GM11168 (cell line): ENCODE measurements around the gene PDE6B.

ENCODE experiments used
- in situ Hi-C: fragments of 300-500 bp; cut with MboI; formaldehyde crosslinking; loops from one replicate; pipeline ENCODE4 v1.12.0; 2022; ENCODE audit warnings: low sequenced_read_pairs; ENCODE audit not compliant: unreplicated experiment

The PDE6B gene

DNA sequence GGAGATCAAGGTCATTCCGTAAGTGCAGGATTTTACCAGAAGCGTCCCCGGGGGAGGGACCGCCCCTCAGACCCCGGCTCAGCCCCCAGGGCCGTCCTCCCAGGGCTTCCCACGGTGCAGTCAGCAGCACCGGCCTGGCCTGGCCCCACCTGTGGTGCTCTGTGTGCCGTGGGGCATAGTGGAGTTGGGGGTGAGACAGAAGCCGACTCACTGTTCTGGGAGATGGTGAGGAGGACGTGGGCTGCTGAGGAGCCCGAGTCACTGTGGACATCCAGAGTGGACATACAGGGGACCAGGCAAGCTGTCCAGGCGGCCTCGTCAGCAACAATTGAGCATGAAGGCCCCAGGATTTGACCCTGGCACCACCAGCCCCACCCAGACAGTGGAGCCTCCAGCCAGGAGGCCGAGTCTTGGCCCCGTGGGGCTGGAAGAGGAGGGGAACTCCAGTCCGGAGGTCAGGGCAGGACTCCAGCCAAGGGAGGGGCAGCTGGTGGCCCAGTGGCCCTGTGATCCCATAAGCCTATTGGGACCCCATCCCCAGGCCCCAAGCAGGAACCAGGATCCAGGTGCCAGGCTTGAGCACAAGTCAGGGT, 29.6 kb downstream of the PDE6B start:
- in situ Hi-C loops, result no loop called here

DNA sequence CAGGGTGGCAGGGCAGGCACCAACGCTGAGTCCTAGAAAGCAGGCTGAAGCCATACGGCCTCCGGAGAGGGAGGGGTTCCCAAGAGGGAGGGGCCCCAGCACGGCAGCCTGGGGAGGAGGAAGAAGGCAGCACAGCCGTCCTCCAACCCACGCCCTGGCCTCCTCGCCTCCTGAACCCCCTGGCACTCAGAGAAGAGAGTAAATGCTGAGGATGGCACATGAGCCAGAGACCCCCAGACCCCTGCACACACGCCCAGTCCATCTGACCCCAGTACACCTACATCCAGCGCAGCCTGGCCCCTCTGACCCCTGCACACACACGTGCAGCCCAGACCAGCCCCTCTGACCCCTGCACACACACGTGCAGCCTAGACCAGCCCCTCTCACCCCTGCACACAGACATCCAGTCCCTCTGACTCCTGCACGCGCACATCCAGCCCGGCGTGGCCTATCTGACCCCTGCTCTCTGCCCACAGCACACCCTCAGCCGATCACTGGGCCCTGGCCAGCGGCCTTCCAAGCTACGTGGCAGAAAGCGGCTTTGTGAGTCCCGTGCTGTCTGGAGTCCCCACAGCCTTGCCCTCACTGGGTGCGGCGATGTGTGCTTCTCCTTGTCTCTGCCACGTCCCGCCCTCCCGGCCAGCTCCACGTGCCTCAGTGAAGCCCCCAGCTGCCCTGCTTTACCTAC, 30.2 kb downstream of the PDE6B start:
- in situ Hi-C loops, result no loop called here

DNA sequence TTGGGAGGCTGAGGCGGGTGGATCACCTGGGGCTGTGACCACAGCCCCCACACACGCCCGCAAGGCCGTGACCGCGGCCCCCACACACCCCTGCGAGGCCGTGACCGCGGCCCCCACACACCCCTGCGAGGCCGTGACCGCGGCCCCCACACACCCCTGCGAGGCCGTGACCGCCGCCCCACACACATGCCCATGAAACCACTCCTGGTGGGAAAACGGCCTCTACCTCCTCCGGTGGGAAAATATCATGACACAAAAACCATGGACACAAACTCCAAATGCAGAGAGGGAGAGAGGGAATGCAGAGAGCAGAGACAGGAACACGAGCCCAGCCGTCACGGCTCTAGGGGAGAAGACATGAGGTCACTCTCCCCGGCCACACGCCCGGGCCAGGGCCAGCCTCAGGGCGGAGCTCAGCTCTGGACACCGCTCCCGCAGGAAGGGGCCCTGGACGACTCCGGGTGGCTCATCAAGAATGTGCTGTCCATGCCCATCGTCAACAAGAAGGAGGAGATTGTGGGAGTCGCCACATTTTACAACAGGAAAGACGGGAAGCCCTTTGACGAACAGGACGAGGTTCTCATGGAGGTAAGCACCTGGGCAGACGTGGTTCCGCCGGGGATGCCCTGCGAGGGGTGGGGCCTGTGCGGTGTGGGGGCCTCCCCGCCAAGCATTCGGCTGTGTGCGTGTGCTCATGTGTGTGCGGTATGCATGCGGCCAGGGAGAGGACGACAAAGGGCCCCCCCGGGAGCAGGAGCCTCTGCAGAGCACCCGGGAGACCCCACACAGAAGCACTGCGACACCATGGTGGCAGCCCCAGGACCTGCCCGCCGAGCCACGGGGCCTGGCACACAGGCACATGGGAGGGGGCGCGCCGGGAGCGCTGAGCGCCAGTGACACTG, 31.3 kb downstream of the PDE6B start:
- in situ Hi-C loops, result no loop called here

DNA sequence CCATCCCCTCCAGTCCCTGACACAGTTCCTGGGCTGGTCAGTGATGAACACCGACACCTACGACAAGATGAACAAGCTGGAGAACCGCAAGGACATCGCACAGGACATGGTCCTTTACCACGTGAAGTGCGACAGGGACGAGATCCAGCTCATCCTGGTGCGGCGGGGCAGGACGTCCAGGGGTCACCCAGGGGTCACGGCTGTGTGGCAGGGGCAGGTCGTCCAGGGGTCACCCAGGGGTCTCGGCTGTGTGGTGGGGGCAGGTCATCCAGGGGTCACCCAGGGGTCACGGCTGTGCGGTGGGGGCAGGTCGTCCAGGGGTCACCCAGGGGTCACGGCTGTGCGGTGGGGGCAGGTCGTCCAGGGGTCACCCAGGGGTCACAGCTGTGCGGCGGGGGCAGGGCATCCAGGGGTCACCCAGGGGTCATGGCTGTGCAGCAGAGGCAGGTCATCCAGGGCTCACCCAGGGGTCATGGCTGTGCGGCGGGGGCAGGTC, 32.0 kb downstream of the PDE6B start:
- in situ Hi-C loops, result no loop called here

DNA sequence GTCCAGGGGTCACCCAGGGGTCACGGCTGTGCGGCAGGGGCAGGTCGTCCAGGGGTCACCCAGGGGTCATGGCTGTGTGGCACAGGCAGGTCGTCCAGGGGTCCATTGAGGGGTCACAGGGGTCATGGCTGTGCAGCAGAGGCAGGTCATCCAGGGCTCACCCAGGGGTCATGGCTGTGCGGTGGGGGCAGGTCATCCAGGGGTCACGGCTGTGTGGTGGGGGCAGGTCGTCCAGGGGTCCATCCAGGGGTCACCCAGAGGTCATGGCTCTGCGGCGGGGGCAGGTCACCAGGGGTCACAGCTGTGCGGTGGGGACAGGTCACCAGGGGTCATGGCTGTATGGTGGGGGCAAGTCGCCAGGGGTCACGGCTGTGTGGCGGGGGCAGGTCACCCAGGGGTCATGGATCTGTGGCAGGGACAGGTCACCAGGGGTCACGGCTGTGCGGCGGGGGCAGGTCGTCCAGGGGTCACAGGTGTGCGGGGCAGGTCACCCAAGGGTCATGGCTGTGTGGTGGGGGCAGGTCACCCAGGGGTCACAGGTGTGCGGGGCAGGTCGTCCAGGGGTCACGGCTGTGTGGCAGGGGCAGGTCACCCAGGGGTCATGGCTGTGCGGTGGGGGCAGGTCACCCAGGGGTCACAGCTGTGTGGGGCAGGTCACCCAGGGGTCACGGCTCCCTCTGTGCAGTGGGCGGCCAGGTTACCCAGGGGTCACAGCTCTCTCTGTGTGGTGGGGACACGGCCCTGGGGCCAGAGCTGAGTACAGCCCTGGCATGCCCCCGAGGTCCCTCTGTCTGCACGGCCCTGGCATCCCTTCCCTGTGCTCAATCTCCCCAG, 32.7 kb downstream of the PDE6B start:
- in situ Hi-C loops, result no loop called here

DNA sequence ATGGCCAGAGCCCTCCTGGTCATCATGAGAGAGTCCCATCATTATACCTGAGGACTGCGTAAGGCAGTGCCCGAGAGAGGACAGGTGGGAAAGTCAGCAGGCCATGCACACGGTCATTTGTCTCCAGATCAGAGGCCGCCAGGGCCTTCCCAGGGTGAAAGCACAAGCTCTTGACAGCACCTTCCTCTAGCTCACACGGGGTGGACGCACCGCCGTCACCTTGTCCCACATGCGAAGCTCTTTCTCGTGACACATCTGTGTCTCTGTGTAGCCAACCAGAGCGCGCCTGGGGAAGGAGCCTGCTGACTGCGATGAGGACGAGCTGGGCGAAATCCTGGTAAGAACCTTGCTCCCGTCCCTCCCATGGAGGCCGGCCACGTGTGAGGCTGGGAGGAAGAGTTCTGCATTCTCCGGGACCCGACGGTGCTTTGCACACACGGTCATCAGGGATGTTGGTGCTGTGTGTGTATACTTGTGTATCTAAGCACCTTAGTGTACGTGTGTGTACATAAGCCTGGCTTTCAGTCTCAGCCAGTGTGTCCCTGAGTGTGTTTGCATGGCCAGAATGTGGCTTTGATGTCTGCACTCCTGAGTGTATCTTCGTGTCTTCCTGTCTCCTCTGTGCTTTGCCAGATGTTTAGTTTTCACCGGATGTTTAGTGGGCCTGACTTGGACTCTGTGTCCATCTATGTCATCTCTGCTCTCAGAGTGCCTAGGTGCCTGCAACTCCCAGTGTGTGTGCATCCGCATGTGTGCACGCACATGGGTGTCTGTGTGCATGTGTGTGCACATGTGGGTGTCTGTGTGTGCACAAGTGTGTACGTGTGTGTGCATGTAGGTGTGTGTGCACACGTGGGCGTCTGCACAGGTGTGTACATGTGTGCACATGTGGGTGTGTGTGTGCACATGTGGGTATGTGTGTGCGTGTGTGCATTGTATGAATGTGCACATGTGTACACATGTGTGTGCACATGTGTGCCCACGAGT, 33.6 kb downstream of the PDE6B start:
- in situ Hi-C loops, result no loop called here

DNA sequence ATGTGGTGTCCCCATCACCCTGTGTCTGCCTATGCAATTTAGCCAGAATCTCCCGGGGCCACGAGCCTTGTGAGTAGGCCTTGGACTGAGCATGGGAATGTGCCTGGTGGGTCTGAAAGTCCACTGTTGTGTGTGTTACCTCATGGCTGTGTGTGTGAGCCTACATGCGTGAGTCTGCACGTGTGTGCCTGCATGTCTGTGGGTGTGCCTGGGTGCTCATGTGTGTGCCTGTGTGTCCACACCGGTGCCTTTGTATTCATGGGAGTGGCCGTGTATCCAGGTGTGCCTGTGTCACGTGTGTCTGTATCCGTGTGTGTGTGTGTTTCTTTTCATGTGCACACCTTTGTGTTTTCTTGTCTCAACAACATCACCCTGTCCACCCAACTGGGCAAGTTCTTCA, 34.5 kb downstream of the PDE6B start:
- in situ Hi-C loops, result no loop called here

DNA sequence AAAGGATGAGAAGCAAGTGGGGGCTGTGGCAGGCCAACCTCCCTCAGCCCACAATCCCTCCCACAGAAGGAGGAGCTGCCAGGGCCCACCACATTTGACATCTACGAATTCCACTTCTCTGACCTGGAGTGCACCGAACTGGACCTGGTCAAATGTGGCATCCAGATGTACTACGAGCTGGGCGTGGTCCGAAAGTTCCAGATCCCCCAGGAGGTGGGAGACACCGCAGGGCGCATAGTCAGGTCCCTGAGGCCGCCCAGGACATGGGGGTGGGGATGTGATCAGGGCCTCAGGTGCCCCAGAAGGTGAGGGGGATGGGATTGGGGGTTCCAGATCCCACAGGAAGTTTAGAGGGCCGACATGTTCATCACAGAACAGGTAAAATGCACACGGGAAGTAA, 35.0 kb downstream of the PDE6B start:
- in situ Hi-C loops, result no loop called here

DNA sequence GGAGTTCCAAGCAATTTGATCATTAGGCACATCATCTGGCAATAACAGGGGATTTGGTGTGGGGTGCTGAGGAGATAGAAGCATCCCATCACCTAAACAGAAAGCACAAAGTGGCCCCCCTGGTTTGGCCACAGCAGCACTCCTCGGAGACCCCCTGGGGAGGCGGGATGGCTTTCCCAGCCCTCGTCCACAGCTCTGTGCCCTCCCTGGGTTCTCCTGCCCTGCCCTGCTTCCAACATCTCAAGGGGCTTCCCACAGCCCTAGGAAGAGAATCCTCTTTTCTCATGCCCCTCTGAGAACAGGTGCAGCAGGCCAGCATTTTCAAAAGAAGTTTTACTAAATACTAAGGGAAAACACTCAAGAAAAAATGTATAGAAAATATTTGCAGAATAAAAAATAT, 35.9 kb downstream of the PDE6B start:
- in situ Hi-C loops, result no loop called here

DNA sequence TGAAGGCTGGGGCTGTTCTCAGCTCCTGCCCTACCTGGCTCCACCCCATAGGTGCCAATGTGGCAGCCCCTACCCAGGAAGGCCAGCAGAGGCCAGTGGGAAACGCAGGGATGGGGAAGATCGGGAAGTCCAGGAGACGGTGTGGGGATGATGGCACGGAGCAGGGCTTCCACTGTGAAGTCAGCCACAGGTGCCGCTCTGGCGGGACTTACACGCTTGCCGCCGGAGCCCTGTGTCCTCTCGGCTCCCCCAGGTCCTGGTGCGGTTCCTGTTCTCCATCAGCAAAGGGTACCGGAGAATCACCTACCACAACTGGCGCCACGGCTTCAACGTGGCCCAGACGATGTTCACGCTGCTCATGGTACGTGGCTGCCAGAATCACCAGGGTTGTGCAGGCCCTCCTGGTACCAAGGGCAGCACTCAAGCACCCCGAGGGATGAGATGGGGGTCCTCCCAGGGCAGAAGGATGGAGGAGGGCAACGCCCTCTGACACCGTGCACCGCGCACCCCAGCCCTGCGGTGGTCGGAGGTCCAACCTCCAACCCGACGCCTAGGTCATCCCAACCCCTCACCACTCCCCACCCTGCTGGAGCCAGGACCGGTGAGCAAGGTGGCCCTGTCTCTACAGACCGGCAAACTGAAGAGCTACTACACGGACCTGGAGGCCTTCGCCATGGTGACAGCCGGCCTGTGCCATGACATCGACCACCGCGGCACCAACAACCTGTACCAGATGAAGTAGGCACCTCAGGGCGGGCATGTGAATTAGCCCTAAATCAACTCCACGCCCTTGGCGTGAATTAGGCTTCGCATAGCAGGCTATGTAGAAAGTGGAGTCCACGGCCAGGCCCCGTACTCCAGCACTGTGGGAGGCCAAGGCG, 36.7 kb downstream of the PDE6B start:
- in situ Hi-C loops, result no loop called here

DNA sequence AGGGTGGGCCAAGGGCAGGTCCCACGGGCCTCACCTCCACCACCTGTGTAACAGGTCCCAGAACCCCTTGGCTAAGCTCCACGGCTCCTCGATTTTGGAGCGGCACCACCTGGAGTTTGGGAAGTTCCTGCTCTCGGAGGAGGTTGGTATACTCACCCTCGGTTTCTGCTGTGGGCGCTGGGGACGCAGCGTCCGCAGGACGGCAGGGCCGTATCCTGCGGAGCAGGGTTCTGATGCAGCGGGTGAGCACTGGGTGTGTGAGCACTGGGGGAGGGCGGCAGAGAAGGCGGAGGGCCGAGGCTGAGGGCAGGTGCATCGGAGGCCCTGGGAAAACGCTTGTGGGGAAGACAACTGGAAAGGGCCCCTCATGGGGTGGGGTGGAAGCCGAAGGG, 37.7 kb downstream of the PDE6B start:
- in situ Hi-C loops, result no loop called here

DNA sequence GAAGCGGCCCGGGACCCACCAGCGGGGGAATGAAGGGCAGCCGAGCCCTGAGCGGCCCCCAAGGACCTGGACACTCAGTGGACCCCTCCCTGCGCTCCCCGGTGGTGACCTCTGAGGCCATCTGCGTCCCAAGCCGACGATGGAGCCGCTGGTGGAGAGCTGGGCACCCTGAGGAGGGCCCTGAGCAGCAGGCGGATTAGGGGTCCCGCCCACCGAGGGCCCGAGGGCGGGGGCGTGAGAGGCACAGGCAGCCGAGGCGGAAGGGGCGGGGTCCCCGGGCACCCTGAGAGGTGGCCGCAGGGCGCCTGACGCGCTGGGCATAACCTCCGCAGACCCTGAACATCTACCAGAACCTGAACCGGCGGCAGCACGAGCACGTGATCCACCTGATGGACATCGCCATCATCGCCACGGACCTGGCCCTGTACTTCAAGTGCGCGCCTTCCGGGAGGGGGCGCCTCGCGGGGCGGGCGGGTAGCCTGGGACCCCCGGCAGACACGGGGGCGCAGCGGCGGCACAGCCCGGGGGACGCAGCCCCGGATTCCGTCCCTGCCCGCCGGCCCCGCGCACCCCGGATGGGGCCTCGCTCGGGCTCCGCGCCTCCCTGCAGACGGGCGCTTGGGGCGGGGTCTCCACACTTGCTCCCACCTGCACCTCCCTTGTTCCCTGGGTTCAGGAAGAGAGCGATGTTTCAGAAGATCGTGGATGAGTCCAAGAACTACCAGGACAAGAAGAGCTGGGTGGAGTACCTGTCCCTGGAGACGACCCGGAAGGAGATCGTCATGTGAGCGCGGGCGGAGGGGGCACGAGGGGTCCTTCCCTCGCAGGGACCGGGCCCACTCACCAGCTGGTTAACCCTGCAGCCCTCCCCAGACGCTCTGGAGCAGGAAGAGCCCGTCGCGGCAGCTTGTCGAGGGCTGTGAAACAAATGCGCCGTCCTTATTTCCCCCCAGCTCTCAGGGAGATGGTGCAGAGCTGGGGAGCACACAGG, 38.4 kb downstream of the PDE6B start:
- in situ Hi-C loops, result no loop called here

DNA sequence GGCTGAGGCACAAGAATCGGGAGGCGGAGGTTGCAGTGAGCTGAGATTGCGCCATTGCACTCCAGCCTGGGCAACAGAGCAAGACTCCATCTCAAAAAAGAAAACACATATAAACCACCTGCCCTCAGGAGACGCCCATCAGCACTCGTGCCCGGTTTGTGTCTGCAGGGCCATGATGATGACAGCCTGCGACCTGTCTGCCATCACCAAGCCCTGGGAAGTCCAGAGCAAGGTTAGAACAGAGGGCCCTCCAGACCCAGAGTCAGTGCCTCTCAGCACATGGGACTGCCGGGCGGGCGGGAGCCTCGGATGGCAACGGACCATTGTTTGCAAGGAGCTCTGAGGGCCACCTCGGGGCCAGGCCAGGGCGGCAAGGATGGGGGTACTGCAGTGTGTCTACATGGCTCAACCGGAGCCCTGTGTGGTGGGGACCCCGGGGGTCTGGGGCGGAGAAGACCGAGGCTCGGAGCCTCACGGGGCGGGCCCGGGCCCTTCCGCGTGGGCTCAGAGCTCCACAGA, 39.4 kb downstream of the PDE6B start:
- in situ Hi-C loops, result no loop called here

DNA sequence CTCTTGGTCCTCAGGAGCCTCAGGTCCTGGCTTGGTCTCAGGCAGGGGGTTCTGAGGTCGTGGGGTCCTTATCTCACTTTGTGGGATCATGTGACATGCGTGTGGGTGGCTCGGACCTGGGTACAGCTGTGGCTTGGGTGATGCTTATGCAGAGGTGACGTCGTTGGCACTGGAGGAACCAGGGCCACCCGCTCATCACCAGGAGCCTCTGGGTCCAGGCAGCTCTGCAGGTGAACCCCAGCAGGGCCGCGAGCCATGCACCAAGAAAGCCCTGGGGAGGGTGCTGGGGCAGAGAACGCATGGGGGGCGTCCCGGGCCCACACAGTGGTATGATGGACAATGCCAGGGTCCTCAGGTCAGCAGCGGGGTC, 40.0 kb downstream of the PDE6B start:
- in situ Hi-C loops, result no loop called here

DNA sequence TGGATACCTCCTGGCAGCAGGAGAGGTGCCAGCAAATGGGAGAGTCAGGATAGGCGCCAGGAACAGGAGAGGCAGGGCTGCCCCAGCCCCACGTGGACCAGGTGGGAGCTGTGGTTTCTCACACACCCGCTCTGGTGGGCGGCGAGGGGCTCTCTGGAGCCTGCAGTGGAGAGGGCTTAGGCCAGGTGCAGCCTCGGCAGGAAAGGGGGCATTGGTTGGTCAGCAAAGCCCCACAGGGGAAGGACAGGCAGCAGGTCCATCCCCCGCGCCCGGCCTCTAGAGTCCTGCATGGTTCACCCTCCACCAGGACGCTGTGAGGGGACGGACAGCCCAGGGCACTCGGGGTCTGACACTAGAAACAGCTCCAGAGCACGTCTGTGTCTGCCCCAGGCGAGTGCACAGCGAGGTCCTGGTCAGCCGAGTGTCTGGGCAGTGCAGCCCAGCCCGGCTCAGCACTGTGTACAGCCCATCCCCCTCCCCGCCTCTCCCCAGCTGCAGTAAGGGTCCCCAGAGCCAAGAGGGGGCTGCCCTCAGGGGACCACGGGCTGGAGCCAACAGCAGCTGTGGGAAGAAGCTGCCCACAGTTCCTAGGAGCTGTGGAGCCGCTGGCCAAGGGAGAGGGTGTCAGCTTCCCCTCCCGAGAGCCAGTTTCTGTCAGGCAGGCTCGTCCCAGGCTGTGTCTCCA, 40.5 kb downstream of the PDE6B start:
- in situ Hi-C loops, result no loop called here

DNA sequence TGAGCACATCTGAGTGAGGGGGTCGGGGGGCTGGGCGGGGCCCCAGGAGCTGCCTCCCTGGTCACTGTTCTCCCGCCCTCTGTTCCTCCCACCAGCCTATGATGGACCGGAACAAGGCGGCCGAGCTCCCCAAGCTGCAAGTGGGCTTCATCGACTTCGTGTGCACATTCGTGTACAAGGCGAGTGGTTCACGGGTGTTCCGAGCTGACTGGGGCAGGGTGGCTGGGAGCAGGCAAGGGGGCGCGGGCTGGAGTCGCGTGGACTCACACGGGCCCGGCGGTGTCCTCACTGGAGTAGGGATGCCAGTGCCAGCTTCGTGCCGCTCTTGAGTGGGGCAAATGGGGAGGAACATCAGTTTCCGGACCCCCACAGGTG, 41.0 kb downstream of the PDE6B start:
- in situ Hi-C loops, result no loop called here
